Fibroblast of lung (primary cell): ENCODE data around the gene FRMD4A.

Experiments
- CTCF ChIP-seq, 2 donors: IDR thresholded peaks in 1 of 2; conservative IDR thresholded peaks in 1 of 2; 1 replicate in 1 of 2; 2 replicates in 1 of 2; pipeline ENCODE4 v1.5.1; 2011 to 2012; ENCODE audit warnings: low read length in 2 of 2, control low read depth in 1 of 2, inconsistent platforms in 1 of 2, low read depth in 1 of 2, mild to moderate bottlenecking in 1 of 2
- EZH2 ChIP-seq: IDR thresholded peaks from 2 replicates; pipeline ENCODE4 v1.5.1; 2012; ENCODE audit warnings: low read length, control low read depth, mild to moderate bottlenecking; ENCODE audit errors: missing control alignments

- TF ChIP-seq CTCF (conservative IDR thresholded peaks at IDR 0.05 in 1 of 2, IDR thresholded peaks at IDR 0.05 in 1 of 2; ENCODE audit: low read depth in 1 of 2, low read length in 2 of 2) (no peak), EZH2 (no peak)
Observed at GRCh38 chr10:14378387-14378960, 47.8 kb upstream of the FRMD4A start.
